HepG2 (cell line): Measurements from ENCODE around the gene OR6N1. TPM values are rescaled to one million over a fixed set of nuclear protein-coding genes. Genes with fewer than 3 reads are reported as not detected.

Experiments used
- ATAC-seq: fragments of 200-7000 bp; cut with Tn5 transposase; 3 replicates; pipeline ENCODE4 v1.9.1; 2020; ENCODE audit warnings: mild to moderate bottlenecking, moderate library complexity
- BruUV-seq: library from RNA; stranded (reverse); fragments of 400-500 nt; replicated peaks from 2 replicates; lab custom pipeline; 2021; lab: Mats Ljungman, UMichigan
- CTCF ChIA-PET: fragments of 300-600 bp; formaldehyde crosslinking; extraction: SDS; loops from one replicate; lab custom pipeline; 2021; ENCODE audit warnings: low total read pairs, inconsistent platforms, low intra/inter-chr PET ratio; lab: Yijun Ruan, JAX
- POLR2A ChIA-PET: fragments of 350-600 bp; sonication (Branson Sonifier 250); formaldehyde crosslinking; loops from one replicate; lab custom pipeline; 2020; ENCODE audit warnings: antibody characterized with exemption, inconsistent platforms; lab: Yijun Ruan, JAX
- DNase-seq: peaks from one replicate; pipeline ENCODE4 v3.0.0-alpha.2; 2015; ENCODE audit warnings: low spot score
- FAIRE-seq: peaks from 3 replicates; lab custom pipeline; 2011; peaks lifted over from hg19 to GRCh38; lab: Jason Lieb, UNC
- H2AFZ ChIP-seq: one replicate; pipeline ENCODE4 v1.6.1; 2011; ENCODE audit warnings: low read length, inconsistent platforms
- H3K27ac ChIP-seq: fragments of 300-600 bp; 3 replicates; pipeline ENCODE4 v1.8.0; 2011; ENCODE audit warnings: mixed run types, mild to moderate bottlenecking, mixed read lengths, low read length, inconsistent platforms; ENCODE audit not compliant: insufficient read depth; ENCODE audit errors: extremely low read length
- H3K27me3 ChIP-seq, 2 experiments: fragments of 200-600 bp in 1 of 2; 2 replicates in 1 of 2; 3 replicates in 1 of 2; pipeline versions ENCODE4 v1.6.0 to v1.8.0; 2011; ENCODE audit warnings: low read length in 2 of 2, mild to moderate bottlenecking in 2 of 2, moderate library complexity in 2 of 2, inconsistent platforms in 1 of 2; ENCODE audit not compliant: insufficient read depth in 2 of 2, control insufficient read depth in 1 of 2
- H3K36me3 ChIP-seq, 2 experiments: fragments of 200-600 bp in 1 of 2; replicated peaks in 1 of 2; 2 replicates in 1 of 2; 3 replicates in 1 of 2; pipeline versions ENCODE4 v1.5.1 to v1.8.0; 2011; ENCODE audit warnings: low read length in 2 of 2, inconsistent platforms in 1 of 2; ENCODE audit not compliant: insufficient read depth in 2 of 2, control insufficient read depth in 1 of 2
- H3K4me1 ChIP-seq: 2 replicates; pipeline ENCODE4 v1.5.1; 2012; ENCODE audit warnings: low read length, inconsistent platforms; ENCODE audit not compliant: insufficient read depth
- H3K4me2 ChIP-seq: 2 replicates; pipeline ENCODE4 v1.6.0; 2011; ENCODE audit warnings: low read depth, low read length, inconsistent platforms
- H3K4me3 ChIP-seq, 3 experiments: fragments of 200-600 bp in 1 of 3; sonication (generic), shearing (Covaris generic) in 1 of 3; replicated peaks in 1 of 3; 2 replicates each; pipeline ENCODE4 v1.5.1; 2011 to 2016; ENCODE audit warnings: low read length in 3 of 3, inconsistent platforms in 2 of 3, low read depth in 2 of 3, mild to moderate bottlenecking in 2 of 3, control low read depth in 1 of 3, mixed read lengths in 1 of 3; ENCODE audit not compliant: insufficient read depth in 1 of 3
- H3K79me2 ChIP-seq: one replicate; pipeline ENCODE4 v1.6.1; 2011; ENCODE audit warnings: low read length, inconsistent platforms; ENCODE audit not compliant: insufficient read depth
- H3K9ac ChIP-seq: 2 replicates; pipeline ENCODE4 v1.6.0; 2011; ENCODE audit warnings: mild to moderate bottlenecking, low read depth, low read length, inconsistent platforms; ENCODE audit not compliant: insufficient read depth
- H3K9me3 ChIP-seq: 2 replicates; pipeline ENCODE4 v1.5.1; 2012; ENCODE audit warnings: mild to moderate bottlenecking, low read length
- H4K20me1 ChIP-seq: 2 replicates; pipeline ENCODE4 v1.6.0; 2011; ENCODE audit warnings: inconsistent platforms, mild to moderate bottlenecking, low read length, moderate library complexity; ENCODE audit not compliant: insufficient read depth
- AGO1 ChIP-seq: fragments of 200-400 bp; formaldehyde crosslinking; IDR thresholded peaks from 2 replicates; pipeline ENCODE4 v1.6.1; 2017; ENCODE audit warnings: mild to moderate bottlenecking, low read depth, low read length, moderate library complexity; ENCODE audit not compliant: poor library complexity, severe bottlenecking
- DMAP1 ChIP-seq: IDR thresholded peaks from 2 replicates; pipeline ENCODE4 v1.6.1; 2016
- HINFP ChIP-seq: sonication (generic); formaldehyde crosslinking; IDR thresholded peaks from 2 replicates; pipeline ENCODE4 v1.4.0; 2020; ENCODE audit warnings: low read depth, mild to moderate bottlenecking, missing genetic modification reagents
- HNRNPUL1 ChIP-seq: fragments of 200-400 bp; formaldehyde crosslinking; IDR thresholded peaks from 2 replicates; pipeline ENCODE4 v1.6.1; 2017; ENCODE audit warnings: low read depth, mild to moderate bottlenecking, low read length, moderate library complexity
- ISL2 ChIP-seq: sonication (generic); formaldehyde crosslinking; IDR thresholded peaks from 2 replicates; pipeline ENCODE4 v1.5.0; 2020; ENCODE audit warnings: missing genetic modification reagents
- NFE2L2 ChIP-seq: fragments of 150-350 bp; IDR thresholded peaks from 2 replicates; pipeline ENCODE4 v1.6.1; 2014; ENCODE audit warnings: low read length
- POLR2A ChIP-seq, 2 experiments: IDR thresholded peaks; 2 replicates each; pipeline ENCODE4 v1.6.1; 2011; ENCODE audit warnings: low read depth in 2 of 2, low read length in 2 of 2, mild to moderate bottlenecking in 1 of 2, moderate library complexity in 1 of 2; ENCODE audit not compliant: insufficient read depth in 1 of 2
- XRCC5 ChIP-seq: fragments of 200-400 bp; formaldehyde crosslinking; optimal IDR thresholded peaks from 2 replicates; pipeline ENCODE3; 2017; ENCODE audit warnings: mild to moderate bottlenecking, low read length
- ZEB1 ChIP-seq: IDR thresholded peaks from 2 replicates; pipeline ENCODE4 v1.6.1; 2012; ENCODE audit warnings: mild to moderate bottlenecking, low read depth, inconsistent platforms; ENCODE audit not compliant: insufficient replicate concordance
- ZNF484 ChIP-seq: sonication (generic); formaldehyde crosslinking; IDR thresholded peaks from 2 replicates; pipeline ENCODE4 v1.5.1; 2020; ENCODE audit warnings: mild to moderate bottlenecking, low read depth, missing genetic modification reagents, borderline replicate concordance
- ZNF512 ChIP-seq: sonication (generic); formaldehyde crosslinking; IDR thresholded peaks from 2 replicates; pipeline ENCODE4 v1.4.0; 2020; ENCODE audit warnings: mild to moderate bottlenecking, missing genetic modification reagents
- ZNF589 ChIP-seq: sonication (generic); formaldehyde crosslinking; conservative IDR thresholded peaks from 2 replicates; pipeline ENCODE4 v1.8.0; 2022; ENCODE audit warnings: mild to moderate bottlenecking, moderate library complexity, missing genetic modification reagents
- ZNF672 ChIP-seq: sonication (generic); formaldehyde crosslinking; IDR thresholded peaks from 2 replicates; pipeline ENCODE4 v1.8.1; 2022; ENCODE audit warnings: missing genetic modification reagents
- ZNF720 ChIP-seq: sonication (generic); formaldehyde crosslinking; IDR thresholded peaks from 2 replicates; pipeline ENCODE4 v1.4.0; 2020; ENCODE audit warnings: missing genetic modification reagents
- WGBS: methylation state at CpG from one replicate; pipeline ENCODE4 v1.1.6; 2017; ENCODE audit warnings: low lambda C conversion rate; 5-methylcytosine and 5-hydroxymethylcytosine counted together
- in situ Hi-C: cut with HindIII; loops from 2 replicates; pipeline ENCODE4 v1.10.0; 2017; ENCODE audit warnings: low pct_unique_long_range_greater_than_20kb; ENCODE audit not compliant: extremely low pct_ligation_motif_present
- intact Hi-C: fragments of 100-400 bp; cut with micrococcal nuclease; formaldehyde crosslinking; loops from one replicate; pipeline ENCODE4 v1.10.0; 2022; ENCODE audit not compliant: unreplicated experiment
- polyA plus RNA-seq, 8 experiments: library from polyadenylated mRNA; depleted of rRNA in 3 of 8; stranded (reverse) in 7 of 8; unstranded in 1 of 8; fragments of >200 nt; fragmentation: Illumina TruSeq in 4 of 8; extraction: Trizol in 4 of 8; gene quantifications; 2 replicates each; pipeline versions ENCODE4 v1.2.1 to v1.2.3, GENCODE V29; 2011 to 2016; ENCODE audit warnings: low read depth in 4 of 8, missing spikeins in 1 of 8, mixed read lengths in 1 of 8; ENCODE audit not compliant: insufficient read depth in 1 of 8
- small RNA-seq, 3 experiments: library from RNA; depleted of rRNA; stranded (forward); fragments of <200 nt; gene quantifications; one replicate each; pipeline ENCODE3, GENCODE V24; 2012; ENCODE audit warnings: low read depth in 2 of 3, low replicate concordance in 1 of 3; ENCODE audit not compliant: insufficient read length in 3 of 3, insufficient read depth in 2 of 3
- total RNA-seq, 5 experiments: library from RNA; depleted of rRNA; stranded (reverse); fragments of >200 nt; fragmentation: Illumina TruSeq; extraction: Trizol; gene quantifications; 2 replicates each; pipeline ENCODE4 v1.2.3, GENCODE V29; 2016; ENCODE audit warnings: low read depth in 1 of 5

The OR6N1 gene
- total and polyA plus RNA-seq, 2 of the 13 experiments (the other 11 are each of a cell fraction or from before 2014, with no cell fraction given) = not detected

DNA sequence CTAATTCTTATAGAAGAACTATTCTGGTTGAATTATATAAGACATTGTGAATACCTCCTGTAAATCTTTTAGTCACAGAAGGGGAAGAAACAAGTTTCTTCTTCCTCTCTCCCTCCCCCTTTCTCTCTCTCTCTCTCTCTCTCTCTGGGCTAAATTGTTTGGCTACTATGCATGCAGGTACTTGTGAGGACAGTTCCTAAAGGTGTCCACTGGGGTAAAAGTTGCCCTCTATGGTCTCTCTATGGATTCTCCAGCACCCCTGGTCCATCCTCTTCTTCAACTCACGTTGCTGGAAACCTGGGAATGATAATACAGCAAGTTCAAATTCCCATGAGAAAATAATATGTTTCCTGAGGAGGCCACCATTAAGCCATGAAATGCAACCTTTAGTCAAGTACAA is 57.2 kb downstream of the OR6N1 start:
- Histone ChIP-seq H3K79me2 (no peaks in the 10 kb centered on the region), H4K20me1 (no peaks in the 10 kb centered on the region), H3K4me2 (no peak overlapping the region), H2AFZ (no peak overlapping the region), H3K4me1 (no peaks in the 10 kb centered on the region)
- DNase-seq = no peak
- in situ Hi-C loops = no loop called here
- POLR2A ChIA-PET = no interaction called here
- no TSS peak for BruUV-seq
- CTCF ChIA-PET = no interaction called here
- TF ChIP-seq ZNF672 = no peak
- no peak for TF ChIP-seq ZNF720 (CRISPR knock-in tag)
- no peak for TF ChIP-seq ISL2 (CRISPR knock-in tag)
- TF ChIP-seq XRCC5 = no peak
- TF ChIP-seq ZNF589 = no peak
- no peak for TF ChIP-seq ZNF512 (CRISPR knock-in tag)
- TF ChIP-seq POLR2A (IDR thresholded peaks at IDR 0.05; ENCODE audit: insufficient read depth in 1 of 2, low read depth in 2 of 2, low read length in 2 of 2) = no peak
- TF ChIP-seq ZEB1 = no peak
- no peak for TF ChIP-seq NFE2L2
- no peak for TF ChIP-seq DMAP1 (CRISPR knock-in tag)
- TF ChIP-seq AGO1 = no peak
- TF ChIP-seq ZNF484 (CRISPR knock-in tag) = no peak
- TF ChIP-seq HNRNPUL1 = no peak
- TF ChIP-seq HINFP = no peak
- TF ChIP-seq, all 625 proteins: peak for 0
- Histone ChIP-seq H3K9me3 (no peaks in the 10 kb centered on the region), H3K36me3 (no peaks in the 10 kb centered on the region), H3K27ac (no peak overlapping the region), H3K9ac (no peak overlapping the region), H3K27me3 (no peaks in the 10 kb centered on the region), H3K4me3 (no peak overlapping the region)
- 0% methylated on average over 1 of the region's 1 CpG for WGBS
- no peak for ATAC-seq
- no peak for FAIRE-seq
- intact Hi-C loops = no loop called here

Small RNA genes within 50 kb of the gene (small RNA-seq; reads per million reads assigned to genes)
- 0 reads per million in 3 experiments for gene OR2AQ1P

Other genes starting within 250 kb of the OR6N1 start
- not detected in 2 replicates for gene OR6Y1, start 217.8 kb downstream of the OR6N1 start, total RNA-seq (2016; rRNA removed; fragmentation: Illumina TruSeq; extraction: Trizol)
- gene OR6Y1, start 217.8 kb downstream of the OR6N1 start, polyA plus RNA-seq (2011; rRNA removed) = not detected in 2 replicates
- gene OR6P1, start 201.6 kb downstream of the OR6N1 start, total RNA-seq (2016; rRNA removed; fragmentation: Illumina TruSeq; extraction: Trizol) = not detected in 2 replicates
- not detected in 2 replicates for gene OR6P1, start 201.6 kb downstream of the OR6N1 start, polyA plus RNA-seq (2011; rRNA removed)
- not detected in 2 replicates for gene OR10X1, start 192.3 kb downstream of the OR6N1 start, total RNA-seq (2016; rRNA removed; fragmentation: Illumina TruSeq; extraction: Trizol)
- gene OR10X1, start 192.3 kb downstream of the OR6N1 start, polyA plus RNA-seq (2011; rRNA removed) = not detected in 2 replicates
- gene OR10Z1, start 166.9 kb downstream of the OR6N1 start, total RNA-seq (2016; rRNA removed; fragmentation: Illumina TruSeq; extraction: Trizol) = not detected in 2 replicates
- not detected in 2 replicates for gene OR10Z1, start 166.9 kb downstream of the OR6N1 start, polyA plus RNA-seq (2011; rRNA removed)
- gene SPTA1, start 85.5 kb downstream of the OR6N1 start, total RNA-seq (2016; rRNA removed; fragmentation: Illumina TruSeq; extraction: Trizol) = not detected in 2 replicates
- not detected in 2 replicates for gene SPTA1, start 85.5 kb downstream of the OR6N1 start, polyA plus RNA-seq (2011; rRNA removed)
- gene OR6K2, start 71.5 kb downstream of the OR6N1 start, total RNA-seq (2016; rRNA removed; fragmentation: Illumina TruSeq; extraction: Trizol) = not detected in 2 replicates
- gene OR6K2, start 71.5 kb downstream of the OR6N1 start, polyA plus RNA-seq (2011; rRNA removed) = not detected in 2 replicates
- not detected in 2 replicates for gene OR6K3, start 51.5 kb downstream of the OR6N1 start, total RNA-seq (2016; rRNA removed; fragmentation: Illumina TruSeq; extraction: Trizol)
- gene OR6K3, start 51.5 kb downstream of the OR6N1 start, polyA plus RNA-seq (2011; rRNA removed) = not detected in 2 replicates
- not detected in 2 replicates for gene OR6K6, start 17.5 kb downstream of the OR6N1 start, total RNA-seq (2016; rRNA removed; fragmentation: Illumina TruSeq; extraction: Trizol)
- gene OR6K6, start 17.5 kb downstream of the OR6N1 start, polyA plus RNA-seq (2011; rRNA removed) = not detected in 2 replicates
- gene OR6N2, start 9.0 kb upstream of the OR6N1 start, total RNA-seq (2016; rRNA removed; fragmentation: Illumina TruSeq; extraction: Trizol) = not detected in 2 replicates
- gene OR6N2, start 9.0 kb upstream of the OR6N1 start, polyA plus RNA-seq (2011; rRNA removed) = not detected in 2 replicates
- not detected in 2 replicates for gene MNDA, start 59.2 kb upstream of the OR6N1 start, total RNA-seq (2016; rRNA removed; fragmentation: Illumina TruSeq; extraction: Trizol)
- not detected in 2 replicates for gene MNDA, start 59.2 kb upstream of the OR6N1 start, polyA plus RNA-seq (2011; rRNA removed)
- not detected in 2 replicates for gene PYHIN1, start 159.4 kb upstream of the OR6N1 start, total RNA-seq (2016; rRNA removed; fragmentation: Illumina TruSeq; extraction: Trizol)
- gene PYHIN1, start 159.4 kb upstream of the OR6N1 start, polyA plus RNA-seq (2011; rRNA removed) = not detected in 2 replicates
- gene IFI16, start 237.7 kb upstream of the OR6N1 start, total RNA-seq (2016; rRNA removed; fragmentation: Illumina TruSeq; extraction: Trizol) = not detected in 2 replicates
- gene IFI16, start 237.7 kb upstream of the OR6N1 start, polyA plus RNA-seq (2011; rRNA removed) = 0.04 TPM in 1 of 2 replicates, not detected in the other